Caki2 (cell line): Measurements from ENCODE around the gene TOMM6. TPM values are rescaled to one million over a fixed set of nuclear protein-coding genes. Genes with fewer than 3 reads are reported as not detected.

Source experiments
- DNase-seq: peaks from one replicate; pipeline ENCODE4 v3.0.0-alpha.2; 2015; ENCODE audit warnings: low read depth
- in situ Hi-C: cut with HindIII; loops from 2 replicates; pipeline ENCODE4 v1.10.0; 2016; ENCODE audit warnings: low sequenced_read_pairs, low pct_unique_long_range_greater_than_20kb, mixed read lengths
- total RNA-seq: library from RNA; depleted of rRNA; stranded (reverse); fragments of >200 nt; shearing (Covaris generic); gene quantifications from 2 replicates; pipeline ENCODE4 v1.2.3, GENCODE V29; 2014; ENCODE audit warnings: low replicate concordance

The TOMM6 gene
- total RNA-seq, 1 experiment from 2014 or later = 264 TPM

DNA sequence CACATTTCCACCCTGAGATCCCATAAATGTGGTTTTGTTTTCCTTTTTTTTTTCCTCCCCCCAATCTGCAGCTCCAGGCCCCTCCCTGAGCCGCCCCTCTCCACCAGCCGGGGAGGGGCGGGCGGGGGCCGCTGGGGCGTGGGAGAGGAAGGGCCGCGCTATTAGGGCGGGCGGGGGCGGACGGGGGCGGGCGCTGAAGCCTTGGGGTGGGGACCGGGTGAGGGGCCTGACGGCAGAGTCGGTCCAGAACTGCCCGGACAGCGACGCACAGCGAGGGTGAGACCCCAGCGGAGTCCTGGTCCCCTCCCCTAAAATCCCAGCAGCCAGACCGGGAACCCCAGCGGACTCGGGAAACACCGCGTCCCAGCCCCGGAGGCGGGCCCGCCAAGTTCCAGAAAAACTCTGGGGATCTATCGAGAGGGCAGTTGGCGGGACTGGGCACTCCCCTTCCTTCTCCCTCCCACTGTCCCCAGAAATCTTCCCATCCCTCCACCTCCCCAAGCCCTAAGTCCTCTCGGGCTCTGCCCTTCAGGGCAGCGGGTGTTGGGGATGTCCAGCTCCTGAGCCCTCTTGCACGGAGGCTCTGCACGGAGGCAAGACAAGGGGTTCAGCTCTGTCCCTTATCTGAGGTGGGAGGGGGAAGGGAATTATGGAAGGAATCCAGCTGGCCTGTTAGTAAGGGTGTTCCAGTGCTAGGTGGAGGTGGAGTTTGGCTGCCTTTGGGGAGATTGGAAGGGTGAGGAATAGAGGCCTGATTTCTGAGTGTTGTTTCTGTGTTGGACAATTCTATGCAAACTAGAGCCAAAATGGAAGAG, 6.7 kb upstream of the TOMM6 start, which contains the start of gene PRICKLE4:
PRICKLE4 (plus strand) TSS at position 232 of the 815 bp plus-strand sequence. CDS start 2,692 bp downstream, outside the sequence.
- in situ Hi-C loops = no loop called here
- peak; percentile 36 for DNase-seq

DNA sequence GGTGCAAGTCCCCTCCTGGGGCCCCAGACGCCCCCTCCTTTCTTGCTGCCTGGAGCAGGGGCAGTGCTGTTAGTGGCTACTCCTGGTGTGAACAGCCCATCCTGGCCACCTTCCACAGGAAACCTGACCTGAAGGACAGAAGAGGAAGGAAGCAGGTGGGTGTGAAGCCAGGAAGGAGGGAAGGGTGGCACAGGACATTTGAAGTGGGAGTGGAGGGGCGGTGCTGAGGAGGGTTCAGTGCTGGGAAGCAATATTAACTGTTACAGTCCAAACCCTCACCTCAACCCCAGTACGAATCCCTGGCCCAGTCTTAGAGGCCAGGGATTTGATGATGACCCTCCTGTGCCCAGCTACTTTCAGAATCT, 6.1 kb upstream of the TOMM6 start:
- in situ Hi-C loops = no loop called here
- no peak for DNase-seq

DNA sequence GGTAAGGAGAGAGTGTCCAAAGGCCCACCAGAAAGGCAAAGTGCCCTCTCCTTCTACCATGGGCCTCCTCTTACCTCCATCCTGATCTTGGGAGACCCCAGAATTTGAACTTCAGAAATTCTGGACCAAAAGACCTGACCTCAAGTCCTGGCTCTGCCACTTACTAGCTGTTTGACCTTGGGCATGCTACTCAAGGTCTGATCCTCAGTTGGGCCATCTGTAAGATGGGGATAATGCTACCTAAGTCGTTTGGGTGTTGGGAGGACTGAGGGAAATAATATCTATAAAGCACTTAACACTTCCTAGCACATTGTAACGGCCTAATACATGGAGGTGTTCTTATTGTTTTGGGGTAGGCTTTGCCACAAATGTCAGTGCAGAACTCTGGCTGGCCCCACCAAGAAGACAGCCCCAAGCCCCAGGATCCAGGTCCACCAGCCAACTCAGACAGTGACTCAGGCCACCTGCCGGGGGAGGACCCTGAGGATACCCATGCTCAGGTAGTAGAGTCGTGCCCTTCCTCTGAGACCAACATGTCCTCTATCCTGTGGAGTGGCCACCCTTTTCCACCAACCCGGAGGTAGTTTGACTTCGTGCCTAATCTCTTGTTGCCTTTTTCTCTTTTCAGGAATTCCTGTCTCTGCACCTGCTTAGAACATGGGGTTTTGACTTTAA, 4.3 kb upstream of the TOMM6 start:
- no peak for DNase-seq
- in situ Hi-C loops = no loop called here

- in situ Hi-C loops = no loop called here
- no peak for DNase-seq
Measured at GRCh38 chr6:41784581-41785171, 2.8 kb upstream of the TOMM6 start.

DNA sequence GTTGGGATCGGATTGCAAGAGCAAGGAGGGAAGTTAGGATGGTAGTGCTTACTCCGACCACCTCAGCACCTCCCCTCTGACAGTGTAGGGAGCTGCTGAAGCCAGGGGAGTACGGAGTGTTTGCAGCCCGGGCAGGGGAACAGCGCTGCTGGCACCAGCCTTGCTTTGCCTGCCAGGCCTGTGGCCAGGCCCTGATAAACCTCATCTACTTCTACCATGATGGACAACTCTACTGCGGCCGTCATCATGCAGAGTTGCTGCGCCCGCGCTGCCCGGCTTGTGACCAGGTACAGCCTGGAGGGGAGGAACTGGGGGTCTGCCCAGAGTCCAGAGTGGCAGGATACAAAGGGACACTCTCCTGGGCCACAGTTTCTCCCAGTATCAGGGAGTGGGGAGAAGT, 2.2 kb upstream of the TOMM6 start:
- no peak for DNase-seq
- in situ Hi-C loops = no loop called here

- in situ Hi-C loops = no loop called here
- DNase-seq = no peak
Measured at GRCh38 chr6:41785689-41786450, 1.6 kb upstream of the TOMM6 start.

- DNase-seq = peak; percentile 74
- in situ Hi-C loops = no loop called here
Measured at GRCh38 chr6:41786451-41787218, 859 bp upstream of the TOMM6 start.

DNA sequence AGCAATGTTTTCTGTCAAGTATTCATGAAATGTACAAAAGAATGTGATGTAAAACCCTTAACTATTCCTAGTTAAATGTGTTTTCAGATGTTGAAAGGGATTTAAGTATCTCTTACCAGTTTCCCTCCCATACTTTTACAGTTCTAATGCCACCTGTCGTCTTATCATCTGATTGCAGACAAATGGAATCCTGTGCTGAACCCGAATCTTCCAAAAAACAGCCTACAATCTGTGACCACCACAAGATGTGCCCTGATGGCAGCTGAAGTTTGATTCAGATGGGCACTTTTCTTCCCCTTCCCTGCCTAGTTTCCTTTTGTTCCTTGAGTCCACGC, 1.9 kb downstream of the TOMM6 start:
- in situ Hi-C loops = no loop called here
- no peak for DNase-seq

- in situ Hi-C loops = no loop called here
- no peak for DNase-seq
Measured at GRCh38 chr6:41790045-41790444, 2.6 kb downstream of the TOMM6 start.

- in situ Hi-C loops = no loop called here
- no peak for DNase-seq
Measured at GRCh38 chr6:41791305-41791704, 3.8 kb downstream of the TOMM6 start.

GRCh38 chr6:41791984-41792383, 4.5 kb downstream of the TOMM6 start:
- DNase-seq = no peak
- in situ Hi-C loops = no loop called here

- no peak for DNase-seq
- in situ Hi-C loops = no loop called here
Measured at GRCh38 chr6:41796474-41796873, 9.0 kb downstream of the TOMM6 start.

DNA sequence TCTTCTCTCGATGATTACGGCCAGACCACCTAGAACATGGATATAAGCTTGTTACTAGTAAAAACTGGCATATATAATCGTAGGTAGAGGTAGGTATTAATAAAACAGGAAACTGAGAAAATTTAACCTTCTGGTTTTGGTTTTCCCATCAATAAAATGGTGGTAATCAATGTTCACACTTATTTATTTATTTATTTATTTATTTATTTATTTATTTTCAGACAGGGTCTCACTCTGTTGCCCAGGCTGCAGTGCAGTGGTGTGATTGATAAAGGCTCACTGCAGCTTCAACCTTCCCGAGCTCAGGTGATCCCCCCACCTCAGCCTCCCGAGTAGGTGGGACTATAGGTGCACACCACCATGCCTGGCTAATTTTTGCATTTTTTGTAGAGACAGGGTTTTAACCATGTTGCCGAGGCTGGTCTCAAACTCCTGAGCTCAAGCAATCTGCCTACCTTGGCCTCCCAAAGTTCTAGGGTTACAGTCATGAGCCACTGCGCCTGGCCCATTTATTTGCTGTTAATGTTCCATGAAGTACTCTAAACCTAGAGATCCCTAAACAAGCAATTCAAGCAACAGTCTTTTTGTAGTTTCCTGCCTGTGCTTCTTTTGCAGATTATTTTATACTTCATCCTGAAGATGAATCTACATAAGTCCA, 11.5 kb downstream of the TOMM6 start:
- DNase-seq = no peak
- in situ Hi-C loops = no loop called here

DNA sequence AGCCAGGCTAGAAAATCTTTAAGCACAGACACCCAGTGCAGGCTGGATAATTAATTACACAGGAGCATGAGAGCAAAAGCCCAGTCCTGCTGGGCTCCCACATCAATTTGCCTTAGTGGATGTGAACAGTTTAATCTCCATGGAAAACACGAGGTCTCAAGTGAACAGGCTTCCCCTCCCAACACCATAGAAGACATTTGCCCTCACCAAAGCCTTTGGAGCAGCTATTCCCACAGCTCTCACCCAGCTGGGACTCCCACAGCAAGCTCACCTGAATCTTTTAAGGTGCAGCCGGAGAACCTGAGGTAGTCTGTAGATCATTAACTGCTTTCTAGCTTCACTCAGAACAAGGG, 12.0 kb downstream of the TOMM6 start:
- in situ Hi-C loops = no loop called here
- DNase-seq = no peak

DNA sequence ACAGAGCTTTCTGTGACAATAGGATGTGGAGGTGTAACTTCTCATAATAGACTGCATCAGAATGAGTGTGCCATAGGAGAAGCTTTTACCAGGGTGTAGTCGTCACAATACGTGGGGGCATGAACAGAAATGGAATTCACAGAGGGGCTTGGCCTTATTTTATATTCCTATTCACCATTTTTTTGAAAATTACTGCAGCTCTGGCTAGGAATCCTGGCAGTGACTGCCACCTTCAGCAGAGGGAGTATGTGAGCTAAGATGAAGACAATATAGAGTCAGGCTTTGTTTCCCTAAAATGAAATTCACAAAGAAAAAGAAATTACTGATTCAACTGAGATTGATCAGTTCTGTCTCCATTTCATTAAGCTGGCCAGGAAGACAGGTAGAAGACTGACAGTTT, 13.9 kb downstream of the TOMM6 start:
- in situ Hi-C loops = no loop called here
- DNase-seq = peak; percentile 24

GRCh38 chr6:41805830-41806774, 18.6 kb downstream of the TOMM6 start:
- no peak for DNase-seq
- in situ Hi-C loops = no loop called here

GRCh38 chr6:41811095-41811494, 23.6 kb downstream of the TOMM6 start:
- in situ Hi-C loops = no loop called here
- no peak for DNase-seq
